Hepatocyte (in vitro differentiated cells): ENCODE results near the gene SLC13A3. TPM values are rescaled to one million over a fixed set of nuclear protein-coding genes. Genes with fewer than 3 reads are reported as not detected.

Experiments
- DNase-seq: peaks from one replicate; pipeline ENCODE4 v3.0.0-alpha.2; 2016; ENCODE audit warnings: low spot score
- H2AFZ ChIP-seq: fragments of 200-600 bp; sonication (generic); 2 replicates; pipeline ENCODE4 v1.6.0; 2016; ENCODE audit warnings: antibody characterized with exemption, mild to moderate bottlenecking
- H3K27ac ChIP-seq: fragments of 200-600 bp; sonication (generic); 2 replicates; pipeline ENCODE4 v1.5.1; 2016; ENCODE audit warnings: mild to moderate bottlenecking
- H3K27me3 ChIP-seq: fragments of 200-600 bp; sonication (generic); 2 replicates; pipeline ENCODE4 v1.6.1; 2016
- H3K36me3 ChIP-seq: fragments of 200-600 bp; sonication (generic); replicated peaks from 2 replicates; pipeline ENCODE4 v1.5.1; 2016; ENCODE audit warnings: low read depth; ENCODE audit not compliant: insufficient read depth
- H3K4me1 ChIP-seq: fragments of 200-600 bp; sonication (generic); 2 replicates; pipeline ENCODE4 v1.5.1; 2016; ENCODE audit warnings: mild to moderate bottlenecking, moderate library complexity; ENCODE audit not compliant: insufficient read depth
- H3K4me2 ChIP-seq: fragments of 200-600 bp; sonication (generic); 2 replicates; pipeline ENCODE4 v1.6.0; 2016
- H3K4me3 ChIP-seq: fragments of 200-600 bp; sonication (generic); 2 replicates; pipeline ENCODE4 v1.5.1; 2016; ENCODE audit warnings: mild to moderate bottlenecking
- H3K79me2 ChIP-seq: fragments of 200-600 bp; sonication (generic); 2 replicates; pipeline ENCODE4 v1.6.0; 2017; ENCODE audit warnings: mild to moderate bottlenecking
- H3K9me2 ChIP-seq: fragments of 200-600 bp; sonication (generic); replicated peaks from 2 replicates; pipeline ENCODE4 v1.6.0; 2017; ENCODE audit warnings: mild to moderate bottlenecking; ENCODE audit not compliant: insufficient read depth
- H3K9me3 ChIP-seq: fragments of 200-600 bp; sonication (generic); 2 replicates; pipeline ENCODE4 v1.5.1; 2016; ENCODE audit warnings: low read depth, mild to moderate bottlenecking
- H4K20me1 ChIP-seq: fragments of 200-600 bp; sonication (generic); 2 replicates; pipeline ENCODE4 v1.6.0; 2016; ENCODE audit warnings: mild to moderate bottlenecking; ENCODE audit not compliant: insufficient read depth, poor library complexity, severe bottlenecking
- EZH2 ChIP-seq: fragments of 200-600 bp; sonication (generic); IDR thresholded peaks from 2 replicates; pipeline ENCODE4 v1.6.1; 2016; ENCODE audit warnings: antibody characterized with exemption, mild to moderate bottlenecking, borderline replicate concordance
- EZH2phosphoT487 ChIP-seq: fragments of 200-600 bp; sonication (generic); IDR thresholded peaks from one replicate; pipeline ENCODE4 v1.6.1; 2018; ENCODE audit warnings: antibody characterized with exemption, mild to moderate bottlenecking, low read depth, moderate library complexity; ENCODE audit not compliant: unreplicated experiment, severe bottlenecking
- WGBS: methylation state at CpG from one replicate; pipeline ENCODE4 v1.1.6; 2016; ENCODE audit warnings: low lambda C conversion rate; ENCODE audit errors: missing lambda C conversion rate; 5-methylcytosine and 5-hydroxymethylcytosine counted together
- polyA plus RNA-seq: library from polyadenylated mRNA; unstranded; fragments of >200 nt; fragmentation: Nextera tagmentation; extraction: Ambion mirVana; gene quantifications from 2 replicates; pipeline ENCODE4 v1.2.1, GENCODE V29; 2016
- total RNA-seq: library from RNA; depleted of rRNA; stranded (reverse); fragments of >200 nt; gene quantifications from 2 replicates; pipeline ENCODE4 v1.2.3, GENCODE V29; 2014
- TF ChIP-seq, protein P1 (sequence below): fragments of 200-600 bp; sonication (generic); IDR thresholded peaks from 2 replicates; pipeline ENCODE4 v1.5.1; 2016; ENCODE audit warnings: antibody characterized with exemption, mild to moderate bottlenecking; ENCODE audit not compliant: poor library complexity

The SLC13A3 gene
- total and polyA plus RNA-seq, 2 experiments from 2014 or later: 1.8 to 9.4 TPM

DNA sequence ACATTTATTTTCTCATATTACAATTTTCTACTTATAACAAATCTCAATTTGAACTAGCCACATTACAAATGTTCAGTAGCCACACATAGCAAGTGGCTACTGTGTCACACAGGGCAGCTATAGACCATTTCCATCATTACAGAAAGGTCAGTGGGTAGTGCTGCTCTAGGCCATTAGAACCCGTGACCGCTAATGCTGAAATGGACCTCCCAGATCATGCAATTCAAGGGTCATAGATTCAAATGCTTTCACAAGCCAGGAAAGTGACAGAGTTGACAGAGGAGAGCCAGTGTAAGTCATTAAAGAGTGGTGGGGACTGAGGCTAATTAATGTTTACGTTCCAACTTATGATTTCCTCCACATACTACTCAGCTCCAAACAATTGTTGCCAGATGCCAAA, 97.3 kb downstream of the SLC13A3 start:
- H3K4me1 ChIP-seq: no peaks in the 10 kb centered on the region
- no peaks in the 10 kb centered on the region for H3K9me2 ChIP-seq
- H3K4me3 ChIP-seq: no peak overlapping the region
- H3K27me3 ChIP-seq: no peaks in the 10 kb centered on the region
- no peak overlapping the region for H3K4me2 ChIP-seq
- H3K79me2 ChIP-seq: no peaks in the 10 kb centered on the region
- no peak for TF ChIP-seq EZH2phosphoT487
- TF ChIP-seq, protein P1, sequence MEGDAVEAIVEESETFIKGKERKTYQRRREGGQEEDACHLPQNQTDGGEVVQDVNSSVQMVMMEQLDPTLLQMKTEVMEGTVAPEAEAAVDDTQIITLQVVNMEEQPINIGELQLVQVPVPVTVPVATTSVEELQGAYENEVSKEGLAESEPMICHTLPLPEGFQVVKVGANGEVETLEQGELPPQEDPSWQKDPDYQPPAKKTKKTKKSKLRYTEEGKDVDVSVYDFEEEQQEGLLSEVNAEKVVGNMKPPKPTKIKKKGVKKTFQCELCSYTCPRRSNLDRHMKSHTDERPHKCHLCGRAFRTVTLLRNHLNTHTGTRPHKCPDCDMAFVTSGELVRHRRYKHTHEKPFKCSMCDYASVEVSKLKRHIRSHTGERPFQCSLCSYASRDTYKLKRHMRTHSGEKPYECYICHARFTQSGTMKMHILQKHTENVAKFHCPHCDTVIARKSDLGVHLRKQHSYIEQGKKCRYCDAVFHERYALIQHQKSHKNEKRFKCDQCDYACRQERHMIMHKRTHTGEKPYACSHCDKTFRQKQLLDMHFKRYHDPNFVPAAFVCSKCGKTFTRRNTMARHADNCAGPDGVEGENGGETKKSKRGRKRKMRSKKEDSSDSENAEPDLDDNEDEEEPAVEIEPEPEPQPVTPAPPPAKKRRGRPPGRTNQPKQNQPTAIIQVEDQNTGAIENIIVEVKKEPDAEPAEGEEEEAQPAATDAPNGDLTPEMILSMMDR: no peak
- DNase-seq: no peak
- 89% methylated on average over 3 of the region's 3 CpGs for WGBS
- H3K9me3 ChIP-seq: no peaks in the 10 kb centered on the region
- H4K20me1 ChIP-seq: no peaks in the 10 kb centered on the region
- H2AFZ ChIP-seq: no peak overlapping the region
- no peaks in the 10 kb centered on the region for H3K36me3 ChIP-seq
- no peak overlapping the region for H3K27ac ChIP-seq

DNA sequence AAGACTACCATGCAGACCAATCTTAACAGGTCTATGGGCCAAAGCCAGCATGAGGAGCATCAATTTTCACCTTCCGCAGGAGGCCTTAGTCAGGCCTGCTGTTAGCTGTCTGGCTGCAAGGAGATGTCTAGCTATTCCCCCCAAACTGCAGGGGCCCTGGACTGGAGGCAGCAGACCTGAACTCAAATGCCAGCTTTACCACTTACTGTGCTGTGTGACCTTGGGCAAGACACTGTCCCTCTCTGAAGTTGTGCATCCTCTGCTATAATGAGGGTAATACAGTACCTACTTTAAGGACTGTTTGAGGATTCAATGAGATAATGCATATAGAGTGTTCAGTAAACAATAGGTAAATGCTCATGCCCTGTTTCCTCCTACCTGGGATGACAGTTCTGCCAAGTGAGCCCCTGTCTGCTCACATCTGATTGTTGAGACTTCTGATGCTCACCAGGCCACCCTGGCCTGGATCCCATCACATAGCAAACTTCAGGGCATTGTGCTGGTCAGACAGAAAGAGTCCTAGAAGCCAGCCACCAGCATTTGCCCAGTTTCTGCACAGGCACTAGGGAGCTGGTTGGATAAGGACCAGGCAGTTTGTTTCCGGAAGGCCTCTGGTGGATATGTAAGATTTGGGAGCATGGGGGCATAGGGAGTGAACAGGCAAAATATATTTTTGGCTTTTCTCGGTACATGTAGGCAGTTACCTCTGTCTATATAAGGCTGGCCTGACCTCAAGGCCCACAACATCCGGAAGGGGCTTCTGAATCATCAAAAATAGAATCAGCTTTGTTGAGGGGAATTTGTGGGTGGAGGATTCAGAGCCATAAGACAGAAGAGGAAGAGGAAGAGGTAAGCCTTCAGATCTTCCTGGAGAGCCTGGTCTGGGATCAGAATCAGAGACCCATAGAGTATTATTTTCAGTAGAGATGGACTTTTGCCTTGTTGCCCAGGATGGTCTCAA, 98.5 kb downstream of the SLC13A3 start:
- Histone ChIP-seq H3K4me2 (no peak overlapping the region), H3K4me3 (no peak overlapping the region), H3K4me1 (no peaks in the 10 kb centered on the region), H3K9me2 (no peaks in the 10 kb centered on the region), H3K36me3 (no peaks in the 10 kb centered on the region), H3K9me3 (no peaks in the 10 kb centered on the region), H3K27ac (no peak overlapping the region), H3K27me3 (no peaks in the 10 kb centered on the region), H3K79me2 (no peaks in the 10 kb centered on the region), H4K20me1 (no peaks in the 10 kb centered on the region), H2AFZ (no peak overlapping the region)
- WGBS: 87% methylated on average over 4 of the region's 4 CpGs
- no peak for DNase-seq
- no peak for TF ChIP-seq EZH2phosphoT487
- TF ChIP-seq EZH2: no peak
- TF ChIP-seq, protein P1: no peak

DNA sequence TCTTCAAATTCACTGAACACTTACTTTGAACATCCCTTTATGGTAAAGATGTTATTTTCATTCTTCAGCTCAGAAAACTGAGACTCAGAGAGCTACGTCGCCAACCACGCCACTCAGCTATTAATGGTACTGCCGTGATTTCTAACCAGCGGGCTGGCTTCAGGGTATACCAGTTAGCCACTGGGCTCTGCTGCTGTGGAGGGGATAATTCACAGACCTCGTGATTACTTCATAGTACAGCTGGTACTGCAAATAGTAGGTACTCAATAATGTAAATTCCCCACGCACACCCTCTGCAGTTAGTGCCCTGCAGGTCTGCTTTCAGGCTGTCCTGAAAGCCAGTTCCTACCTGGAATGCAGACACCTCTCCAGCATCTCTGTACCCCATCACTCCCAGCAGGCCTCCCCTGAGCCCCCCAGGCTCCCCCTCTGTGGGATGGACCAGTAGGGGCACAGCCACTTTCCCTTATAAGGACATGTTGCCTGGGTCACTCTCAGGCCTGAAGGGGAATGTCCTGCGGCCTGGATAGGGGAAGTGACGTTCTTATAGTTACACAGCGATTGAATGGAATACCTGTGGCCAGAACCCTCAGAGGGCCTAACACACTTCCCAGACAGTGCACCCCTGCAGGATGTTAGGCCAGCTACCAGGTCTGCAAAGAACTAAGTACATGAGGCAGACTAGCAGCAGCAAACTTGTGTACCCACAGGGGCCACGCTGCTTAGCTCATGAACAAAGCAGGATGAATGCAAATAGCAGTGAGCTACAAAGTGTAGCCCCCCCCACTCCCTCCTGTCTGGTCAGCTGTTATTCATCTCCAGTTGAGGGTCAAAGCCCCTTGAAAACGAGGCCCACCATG, 99.5 kb downstream of the SLC13A3 start:
- no peaks in the 10 kb centered on the region for H4K20me1 ChIP-seq
- H3K4me3 ChIP-seq: no peak overlapping the region
- H3K36me3 ChIP-seq: no peaks in the 10 kb centered on the region
- H3K79me2 ChIP-seq: no peaks in the 10 kb centered on the region
- peaks cover 4% of the 10 kb centered on the region for H3K27me3 ChIP-seq
- no peak overlapping the region for H2AFZ ChIP-seq
- H3K27ac ChIP-seq: no peak overlapping the region
- 72% methylated on average over 12 of the region's 12 CpGs for WGBS
- H3K9me3 ChIP-seq: no peaks in the 10 kb centered on the region
- DNase-seq: no peak
- H3K4me1 ChIP-seq: no peaks in the 10 kb centered on the region
- TF ChIP-seq EZH2phosphoT487 (no peak), EZH2 (no peak)
- TF ChIP-seq, protein P1: no peak
- H3K4me2 ChIP-seq: no peak overlapping the region
- no peaks in the 10 kb centered on the region for H3K9me2 ChIP-seq
